Neural cell (in vitro differentiated cells): ENCODE measurements around the gene DDX1.

ENCODE experiments used
- EP300 ChIP-seq: fragments of 450-650 bp; conservative IDR thresholded peaks from 2 replicates; pipeline ENCODE4 v1.6.1; 2014; ENCODE audit warnings: antibody characterized with exemption, mild to moderate bottlenecking, moderate library complexity; ENCODE audit not compliant: poor library complexity, severe bottlenecking
- SMC3 ChIP-seq: fragments of 450-650 bp; conservative IDR thresholded peaks from 2 replicates; pipeline ENCODE4 v1.6.1; 2014; ENCODE audit warnings: antibody characterized with exemption, mild to moderate bottlenecking, moderate library complexity; ENCODE audit not compliant: poor library complexity
- TAF1 ChIP-seq: IDR thresholded peaks from 2 replicates; pipeline ENCODE4 v1.6.1; 2012; ENCODE audit warnings: low read depth
- TF ChIP-seq, protein P1 (sequence below): fragments of 450-650 bp; IDR thresholded peaks from 2 replicates; pipeline ENCODE4 v1.5.1; 2014; ENCODE audit warnings: antibody characterized with exemption, mild to moderate bottlenecking, moderate library complexity; ENCODE audit not compliant: poor library complexity, severe bottlenecking
- TF ChIP-seq, protein P2 (sequence below): IDR thresholded peaks from 2 replicates; pipeline ENCODE4 v1.6.1; 2012; ENCODE audit warnings: borderline replicate concordance

DNA sequence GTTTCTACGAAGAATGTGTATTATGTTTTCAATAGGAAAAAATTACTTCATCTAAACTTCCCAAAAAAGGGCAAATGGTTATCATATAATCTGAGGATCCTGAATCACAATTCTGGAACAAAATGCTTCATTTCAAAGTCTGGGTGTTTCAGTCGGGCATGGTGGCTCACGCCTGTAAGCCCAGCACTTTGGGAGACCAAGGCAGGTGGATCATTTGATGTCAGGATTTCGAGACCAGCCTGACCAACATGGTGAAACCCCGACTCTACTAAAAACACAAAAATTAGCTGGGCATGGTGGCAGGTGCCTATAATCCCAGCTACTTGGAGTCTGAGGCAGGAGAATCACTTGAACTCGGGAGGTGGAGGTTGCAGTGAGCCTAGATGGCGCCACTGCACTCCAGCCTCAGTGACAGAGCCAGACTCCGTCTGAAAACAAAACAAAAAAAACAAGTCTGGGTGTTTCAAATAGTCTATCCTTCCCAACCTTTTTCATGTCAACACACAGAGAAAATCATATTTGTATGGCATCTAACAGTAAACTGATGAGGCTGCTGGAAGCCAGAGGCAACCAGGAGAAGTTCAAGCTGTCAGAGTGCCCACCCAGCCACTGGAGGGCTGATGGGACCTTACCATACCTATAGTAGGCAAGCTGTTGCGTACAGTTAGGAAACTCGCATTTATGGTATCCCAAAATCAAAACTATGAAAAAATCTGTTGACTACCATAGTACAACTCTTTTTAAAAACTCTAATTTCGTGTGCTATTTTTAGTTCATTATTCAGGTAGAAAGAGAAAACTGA, 45.2 kb upstream of the DDX1 start:
- TF ChIP-seq, protein P1, sequence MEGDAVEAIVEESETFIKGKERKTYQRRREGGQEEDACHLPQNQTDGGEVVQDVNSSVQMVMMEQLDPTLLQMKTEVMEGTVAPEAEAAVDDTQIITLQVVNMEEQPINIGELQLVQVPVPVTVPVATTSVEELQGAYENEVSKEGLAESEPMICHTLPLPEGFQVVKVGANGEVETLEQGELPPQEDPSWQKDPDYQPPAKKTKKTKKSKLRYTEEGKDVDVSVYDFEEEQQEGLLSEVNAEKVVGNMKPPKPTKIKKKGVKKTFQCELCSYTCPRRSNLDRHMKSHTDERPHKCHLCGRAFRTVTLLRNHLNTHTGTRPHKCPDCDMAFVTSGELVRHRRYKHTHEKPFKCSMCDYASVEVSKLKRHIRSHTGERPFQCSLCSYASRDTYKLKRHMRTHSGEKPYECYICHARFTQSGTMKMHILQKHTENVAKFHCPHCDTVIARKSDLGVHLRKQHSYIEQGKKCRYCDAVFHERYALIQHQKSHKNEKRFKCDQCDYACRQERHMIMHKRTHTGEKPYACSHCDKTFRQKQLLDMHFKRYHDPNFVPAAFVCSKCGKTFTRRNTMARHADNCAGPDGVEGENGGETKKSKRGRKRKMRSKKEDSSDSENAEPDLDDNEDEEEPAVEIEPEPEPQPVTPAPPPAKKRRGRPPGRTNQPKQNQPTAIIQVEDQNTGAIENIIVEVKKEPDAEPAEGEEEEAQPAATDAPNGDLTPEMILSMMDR = no peak
- no peak for TF ChIP-seq SMC3
- TF ChIP-seq TAF1 = no peak
- no peak for TF ChIP-seq EP300
- TF ChIP-seq, protein P2, sequence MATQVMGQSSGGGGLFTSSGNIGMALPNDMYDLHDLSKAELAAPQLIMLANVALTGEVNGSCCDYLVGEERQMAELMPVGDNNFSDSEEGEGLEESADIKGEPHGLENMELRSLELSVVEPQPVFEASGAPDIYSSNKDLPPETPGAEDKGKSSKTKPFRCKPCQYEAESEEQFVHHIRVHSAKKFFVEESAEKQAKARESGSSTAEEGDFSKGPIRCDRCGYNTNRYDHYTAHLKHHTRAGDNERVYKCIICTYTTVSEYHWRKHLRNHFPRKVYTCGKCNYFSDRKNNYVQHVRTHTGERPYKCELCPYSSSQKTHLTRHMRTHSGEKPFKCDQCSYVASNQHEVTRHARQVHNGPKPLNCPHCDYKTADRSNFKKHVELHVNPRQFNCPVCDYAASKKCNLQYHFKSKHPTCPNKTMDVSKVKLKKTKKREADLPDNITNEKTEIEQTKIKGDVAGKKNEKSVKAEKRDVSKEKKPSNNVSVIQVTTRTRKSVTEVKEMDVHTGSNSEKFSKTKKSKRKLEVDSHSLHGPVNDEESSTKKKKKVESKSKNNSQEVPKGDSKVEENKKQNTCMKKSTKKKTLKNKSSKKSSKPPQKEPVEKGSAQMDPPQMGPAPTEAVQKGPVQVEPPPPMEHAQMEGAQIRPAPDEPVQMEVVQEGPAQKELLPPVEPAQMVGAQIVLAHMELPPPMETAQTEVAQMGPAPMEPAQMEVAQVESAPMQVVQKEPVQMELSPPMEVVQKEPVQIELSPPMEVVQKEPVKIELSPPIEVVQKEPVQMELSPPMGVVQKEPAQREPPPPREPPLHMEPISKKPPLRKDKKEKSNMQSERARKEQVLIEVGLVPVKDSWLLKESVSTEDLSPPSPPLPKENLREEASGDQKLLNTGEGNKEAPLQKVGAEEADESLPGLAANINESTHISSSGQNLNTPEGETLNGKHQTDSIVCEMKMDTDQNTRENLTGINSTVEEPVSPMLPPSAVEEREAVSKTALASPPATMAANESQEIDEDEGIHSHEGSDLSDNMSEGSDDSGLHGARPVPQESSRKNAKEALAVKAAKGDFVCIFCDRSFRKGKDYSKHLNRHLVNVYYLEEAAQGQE = no peak
